Measurements from ENCODE around the gene R3HDML. TPM values are rescaled to one million over a fixed set of nuclear protein-coding genes. Genes with fewer than 3 reads are reported as not detected.

R3HDML gene
- total and polyA plus RNA-seq, 9 of the 15 experiments (the other 6 are each of a cell fraction or from before 2014, with no cell fraction given): not detected

- Histone ChIP-seq H3K4me2 (ENCODE audit: insufficient read depth, low read length) (peak within 1 kb of the TSS; percentile 92), H2AFZ (ENCODE audit: low read depth, low read length) (peak within 1 kb of the TSS; percentile 93), H3K27me3 (ENCODE audit: control insufficient read depth in 2 of 2, insufficient read depth in 2 of 2, low read length in 2 of 2) (no peaks in the 10 kb centered on the region), H3K79me2 (ENCODE audit: control insufficient read depth, insufficient read depth, low read length) (no peaks in the 10 kb centered on the region), H3K9ac (ENCODE audit: insufficient read depth in 1 of 2, low read depth in 2 of 2, low read length in 2 of 2) (peak within 1 kb of the TSS; percentile 66 to 99), H3K4me3 (peak within 1 kb of the TSS; percentile 63), H3K27ac (ENCODE audit: extremely low read depth, low read depth, low read length) (peak within 1 kb of the TSS; percentile 20; the same call in 1 of the 3 replicates), H3K36me3 (ENCODE audit: control insufficient read depth, insufficient read depth, low read length) (no peaks in the 10 kb centered on the region), H4K20me1 (replicated peaks; ENCODE audit: control insufficient read depth, insufficient read depth, low read length) (no peaks in the 10 kb centered on the region), H3K9me1 (ENCODE audit: control insufficient read depth, insufficient read depth, low read length) (peaks cover 4% of the 10 kb centered on the region), H3K9me3 (replicated peaks; ENCODE audit: control insufficient read depth, insufficient read depth, low read depth, low read length) (no peaks in the 10 kb centered on the region), H3K4me1 (replicated peaks in 1 of 2; ENCODE audit: control insufficient read depth in 2 of 2, insufficient read depth in 2 of 2, low read length in 2 of 2) (peaks cover 12 to 15% of the 10 kb centered on the region in 2 experiments)
- peak; percentile 90 for FAIRE-seq
- intact Hi-C loops (cut with micrococcal nuclease) (loop anchor here (1.0 to 5.0 kb wide), 3 partner anchors 76 to 161 kb away; no protein-coding TSS in a partner anchor), in situ Hi-C loops (cut with MboI) (loop anchor here (5.0 kb wide), 1 partner anchor 94 kb away; no protein-coding TSS in a partner anchor)
- POLR2A ChIA-PET: interaction anchor here (0.6 to 1.0 kb wide), 4 partner anchors 9 to 79 kb away, joined by 3 to 4 read pairs (median 3); no protein-coding TSS in a partner anchor
- peak; percentile 97 to 99 (median 98) for DNase-seq (ENCODE audit: extremely low read depth in 1 of 4, low spot score in 3 of 4)
- CTCF ChIA-PET (ENCODE audit: low intra/inter-chr PET ratio): interaction anchor here (0.9 to 2.0 kb wide), 6 partner anchors 12 to 96 kb away, joined by 3 to 8 read pairs (median 6); no protein-coding TSS in a partner anchor
- WGBS (ENCODE audit: insufficient coverage, low coverage, missing lambda C conversion rate): under 1% methylated on average over 59 of the region's 70 CpGs
- TSS peak; percentile 63 for BruUV-seq (replicated peaks)
- peak; percentile 96 for ATAC-seq
- TF ChIP-seq HDAC2 (IDR thresholded peaks at IDR 0.05) (no peak), KDM4B (IDR thresholded peaks at IDR 0.05; ENCODE audit: borderline replicate concordance in 2 of 2, low read depth in 1 of 2) (no peak), SREBF1 (IDR thresholded peaks at IDR 0.05; ENCODE audit: borderline replicate concordance, low read depth, low read length) (no peak), TGIF2 (CRISPR knock-in tag; IDR thresholded peaks at IDR 0.05) (no peak), KLF1 (tag; IDR thresholded peaks at IDR 0.05) (peak; percentile 61; the same call in 1 of the 2 replicates), ZNF507 (tag; conservative IDR thresholded peaks at IDR 0.05) (no peak), ARID1B (IDR thresholded peaks at IDR 0.05) (no peak), BRD4 (IDR thresholded peaks at IDR 0.05) (no peak), MTA2 (IDR thresholded peaks at IDR 0.05; ENCODE audit: low read depth) (no peak), PTTG1 (tag; IDR thresholded peaks at IDR 0.05; ENCODE audit: low read depth) (no peak), CBX3 (IDR thresholded peaks at IDR 0.05; ENCODE audit: borderline replicate concordance in 1 of 2, low read length in 2 of 2) (no peak), SOX6 (IDR thresholded peaks at IDR 0.05) (no peak; the same call in 1 of the 2 replicates), DLX4 (CRISPR knock-in tag; IDR thresholded peaks at IDR 0.05) (no peak), HMGN3 (IDR thresholded peaks at IDR 0.05; ENCODE audit: borderline replicate concordance, extremely low read depth, insufficient read length, low read depth, low read length) (peak; percentile 70), ZNF23 (CRISPR knock-in tag; IDR thresholded peaks at IDR 0.05) (no peak), HMG20A (CRISPR knock-in tag; conservative IDR thresholded peaks at IDR 0.05) (no peak), LCOR (CRISPR knock-in tag; IDR thresholded peaks at IDR 0.05) (peak; percentile 73), ZFP1 (CRISPR knock-in tag; IDR thresholded peaks at IDR 0.05) (no peak), ZNF347 (CRISPR knock-in tag; IDR thresholded peaks at IDR 0.05; ENCODE audit: low read depth) (no peak), ZNF77 (CRISPR knock-in tag; IDR thresholded peaks at IDR 0.05) (no peak), ZNF24 (IDR thresholded peaks at IDR 0.05) (no peak)
- TF ChIP-seq, protein P1, sequence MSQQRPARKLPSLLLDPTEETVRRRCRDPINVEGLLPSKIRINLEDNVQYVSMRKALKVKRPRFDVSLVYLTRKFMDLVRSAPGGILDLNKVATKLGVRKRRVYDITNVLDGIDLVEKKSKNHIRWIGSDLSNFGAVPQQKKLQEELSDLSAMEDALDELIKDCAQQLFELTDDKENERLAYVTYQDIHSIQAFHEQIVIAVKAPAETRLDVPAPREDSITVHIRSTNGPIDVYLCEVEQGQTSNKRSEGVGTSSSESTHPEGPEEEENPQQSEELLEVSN (IDR thresholded peaks at IDR 0.05; ENCODE audit: borderline replicate concordance in 1 of 2, extremely low read depth in 1 of 2, insufficient read depth in 1 of 2, insufficient read length in 1 of 2, low read depth in 1 of 2, low read length in 1 of 2, poor library complexity in 1 of 2, severe bottlenecking in 1 of 2): peak in 1 of 2 experiments; percentile 70
Observed at GRCh38 chr20:44310664-44311639, 25.9 kb upstream of the R3HDML start, which contains the start of gene FITM2. TSS of gene FITM2 (minus strand) at chr20:44311202. CDS start at chr20:44311148, 54 bp downstream.

Measured in K562 (cell line).